CD4-positive, CD25-positive, alpha-beta regulatory T cell (primary cell): ENCODE measurements around the gene NACC2. TPM values are rescaled to one million over a fixed set of nuclear protein-coding genes. Genes with fewer than 3 reads are reported as not detected.
A peak's percentile ranks its signal among the peaks of the same experiment; 100 is the strongest.

Experiments
- ATAC-seq, 2 donors: fragments of 150-1000 bp; cut with Tn5 transposase; one replicate each; pipeline ENCODE4 v1.10.0; 2021; ENCODE audit warnings: low read depth in 2 of 2, moderate number of reproducible peaks in 2 of 2, moderate library complexity in 1 of 2
- DNase-seq, 3 donors: peaks; one replicate each; pipeline versions ENCODE4 v3.0.0 to v3.0.0-alpha.2; 2012 to 2022; ENCODE audit warnings: mixed read lengths in 1 of 3
- H3K27ac ChIP-seq: one replicate; pipeline ENCODE4 v1.7.0; 2013; ENCODE audit warnings: mild to moderate bottlenecking, low read length; ENCODE audit not compliant: insufficient read depth, poor library complexity, severe bottlenecking
- H3K27me3 ChIP-seq: one replicate; pipeline ENCODE4 v1.7.0; 2013; ENCODE audit warnings: low read length; ENCODE audit not compliant: control insufficient read depth, insufficient read depth
- H3K36me3 ChIP-seq: one replicate; pipeline ENCODE4 v1.7.0; 2013; ENCODE audit warnings: mild to moderate bottlenecking, low read length, moderate library complexity; ENCODE audit not compliant: control insufficient read depth, insufficient read depth
- H3K4me1 ChIP-seq: 2 replicates; pipeline ENCODE4 v1.7.0; 2013; ENCODE audit warnings: mild to moderate bottlenecking, low read length; ENCODE audit not compliant: insufficient read depth, control insufficient read depth, poor library complexity, severe bottlenecking
- H3K4me3 ChIP-seq: one replicate; pipeline ENCODE4 v1.7.0; 2013; ENCODE audit warnings: low read depth, mild to moderate bottlenecking, low read length, moderate library complexity
- H3K9me3 ChIP-seq, 2 experiments: 1 replicate in 1 of 2; 2 replicates in 1 of 2; pipeline ENCODE4 v1.7.0; 2013; ENCODE audit warnings: low read length in 2 of 2, mild to moderate bottlenecking in 1 of 2, moderate library complexity in 1 of 2; ENCODE audit not compliant: control insufficient read depth in 2 of 2
- H3K27ac Mint-ChIP-seq, 3 donors: one replicate each; pipeline ENCODE4 v1.8.0; 2020 to 2022; ENCODE audit warnings: mild to moderate bottlenecking in 3 of 3, mixed read lengths in 3 of 3, moderate library complexity in 2 of 3
- H3K27me3 Mint-ChIP-seq: one replicate; pipeline ENCODE4 v1.8.0; 2022; ENCODE audit warnings: mild to moderate bottlenecking, mixed read lengths
- H3K36me3 Mint-ChIP-seq: one replicate; pipeline ENCODE4 v1.8.0; 2020; ENCODE audit warnings: mixed read lengths
- H3K4me1 Mint-ChIP-seq, 4 donors: one replicate each; pipeline ENCODE4 v1.8.0; 2020 to 2022; ENCODE audit warnings: mixed read lengths in 4 of 4, mild to moderate bottlenecking in 1 of 4
- H3K4me3 Mint-ChIP-seq, 4 donors: one replicate each; pipeline ENCODE4 v1.8.0; 2020 to 2022; ENCODE audit warnings: mild to moderate bottlenecking in 4 of 4, mixed read lengths in 4 of 4, moderate library complexity in 3 of 4
- H3K9me3 Mint-ChIP-seq, 7 donors: one replicate each; pipeline ENCODE4 v1.8.0; 2020 to 2022; ENCODE audit warnings: mixed read lengths in 7 of 7, mild to moderate bottlenecking in 3 of 7, moderate library complexity in 2 of 7
- polyA plus RNA-seq, 4 donors: library from polyadenylated mRNA; unstranded; fragments of 300-500 nt; fragmentation: Illumina TruSeq; gene quantifications; one replicate each; pipeline ENCODE4 v1.2.3, GENCODE V29; 2021
- total RNA-seq: library from RNA; stranded (reverse); gene quantifications from one replicate; pipeline ENCODE4 v1.2.3, GENCODE V29; 2022

Gene NACC2
- total and polyA plus RNA-seq, 5 donors from 2014 or later: 0.76 to 4.8 (median 1.0) TPM

GRCh38 chr9:136117916-136118319 is 22.8 kb upstream of the NACC2 start:
- DNase-seq (no peak), ATAC-seq (no peak)
- Histone ChIP-seq H3K4me3 (peak overlapping the region; percentile 60), H3K9me3 (no peaks in the 10 kb centered on the region), H3K4me1 (peaks cover 37% of the 10 kb centered on the region), H3K27me3 (no peaks in the 10 kb centered on the region), H3K36me3 (no peaks in the 10 kb centered on the region), H3K27ac (peak overlapping the region; percentile 76)
- no peaks in the 10 kb centered on the region for H3K36me3 Mint-ChIP-seq
- peaks cover 0 to 33% (median 10%) of the 10 kb centered on the region in 4 donors for H3K4me1 Mint-ChIP-seq
- H3K27ac Mint-ChIP-seq: peak overlapping the region; percentile 56 to 95 (median 71)
- H3K4me3 Mint-ChIP-seq: peak overlapping the region; percentile 76 to 94 (median 86)
- no peaks in the 10 kb centered on the region for H3K9me3 Mint-ChIP-seq
- H3K27me3 Mint-ChIP-seq: no peaks in the 10 kb centered on the region

- DNase-seq (peak in 1 of 3 donors; percentile 51), ATAC-seq (no peak)
- H3K27ac Mint-ChIP-seq: peak overlapping the region; percentile 56 to 95 (median 71)
- H3K36me3 Mint-ChIP-seq: no peaks in the 10 kb centered on the region
- peak overlapping the region; percentile 76 to 94 (median 86) for H3K4me3 Mint-ChIP-seq
- no peaks in the 10 kb centered on the region for H3K9me3 ChIP-seq
- H3K4me1 Mint-ChIP-seq: peaks cover 0 to 37% (median 12%) of the 10 kb centered on the region in 4 donors
- H3K4me3 ChIP-seq: peak overlapping the region; percentile 60
- no peaks in the 10 kb centered on the region for H3K27me3 ChIP-seq
- H3K36me3 ChIP-seq: no peaks in the 10 kb centered on the region
- H3K27me3 Mint-ChIP-seq: no peaks in the 10 kb centered on the region
- peak overlapping the region; percentile 76 for H3K27ac ChIP-seq
- no peaks in the 10 kb centered on the region for H3K9me3 Mint-ChIP-seq
- peaks cover 37% of the 10 kb centered on the region for H3K4me1 ChIP-seq
Observed at GRCh38 chr9:136117291-136117915, 22.3 kb upstream of the NACC2 start.

GRCh38 chr9:136116360-136117098 is 21.4 kb upstream of the NACC2 start:
- H3K27ac ChIP-seq: no peak overlapping the region
- no peaks in the 10 kb centered on the region for H3K36me3 ChIP-seq
- Mint-ChIP-seq H3K36me3 (no peaks in the 10 kb centered on the region), H3K9me3 (no peaks in the 10 kb centered on the region), H3K4me1 (peaks cover 4 to 45% (median 19%) of the 10 kb centered on the region in 4 donors), H3K4me3 (peak overlapping the region in 2 of 4 donors; percentile 15 to 72), H3K27me3 (no peaks in the 10 kb centered on the region), H3K27ac (no peak overlapping the region)
- no peaks in the 10 kb centered on the region for H3K27me3 ChIP-seq
- H3K9me3 ChIP-seq: no peaks in the 10 kb centered on the region
- peaks cover 46% of the 10 kb centered on the region for H3K4me1 ChIP-seq
- ATAC-seq (no peak), DNase-seq (no peak)
- no peak overlapping the region for H3K4me3 ChIP-seq

- H3K27me3 Mint-ChIP-seq: no peaks in the 10 kb centered on the region
- no peak overlapping the region for H3K27ac Mint-ChIP-seq
- no peak overlapping the region for H3K4me3 ChIP-seq
- no peaks in the 10 kb centered on the region for H3K9me3 ChIP-seq
- no peaks in the 10 kb centered on the region for H3K36me3 Mint-ChIP-seq
- DNase-seq: no peak
- H3K4me1 Mint-ChIP-seq: peaks cover 4 to 51% (median 20%) of the 10 kb centered on the region in 4 donors
- no peak overlapping the region for H3K27ac ChIP-seq
- H3K9me3 Mint-ChIP-seq: no peaks in the 10 kb centered on the region
- no peaks in the 10 kb centered on the region for H3K36me3 ChIP-seq
- H3K4me1 ChIP-seq: peaks cover 53% of the 10 kb centered on the region
- ATAC-seq: no peak
- H3K27me3 ChIP-seq: no peaks in the 10 kb centered on the region
- peak overlapping the region in 2 of 4 donors; percentile 72 to 77 for H3K4me3 Mint-ChIP-seq
Observed at GRCh38 chr9:136115641-136116359, 20.7 kb upstream of the NACC2 start.

- no peaks in the 10 kb centered on the region for H3K27me3 Mint-ChIP-seq
- Histone ChIP-seq H3K36me3 (no peaks in the 10 kb centered on the region), H3K27ac (no peak overlapping the region), H3K9me3 (no peaks in the 10 kb centered on the region), H3K4me3 (no peak overlapping the region), H3K27me3 (no peaks in the 10 kb centered on the region), H3K4me1 (peaks cover 59% of the 10 kb centered on the region)
- H3K4me1 Mint-ChIP-seq: peaks cover 4 to 57% (median 21%) of the 10 kb centered on the region in 4 donors
- no peaks in the 10 kb centered on the region for H3K36me3 Mint-ChIP-seq
- H3K4me3 Mint-ChIP-seq: peak overlapping the region in 1 of 4 donors; percentile 77
- no peaks in the 10 kb centered on the region for H3K9me3 Mint-ChIP-seq
- DNase-seq (no peak), ATAC-seq (no peak)
- H3K27ac Mint-ChIP-seq: peak overlapping the region in 1 of 3 donors; percentile 81
Observed at GRCh38 chr9:136115206-136115605, 20.1 kb upstream of the NACC2 start.

GRCh38 chr9:136114610-136115009 is 19.5 kb upstream of the NACC2 start:
- Histone ChIP-seq H3K4me1 (peaks cover 61% of the 10 kb centered on the region), H3K36me3 (no peaks in the 10 kb centered on the region), H3K4me3 (no peak overlapping the region), H3K9me3 (no peaks in the 10 kb centered on the region), H3K27me3 (no peaks in the 10 kb centered on the region), H3K27ac (no peak overlapping the region)
- Mint-ChIP-seq H3K4me1 (peaks cover 4 to 57% (median 22%) of the 10 kb centered on the region in 4 donors), H3K36me3 (no peaks in the 10 kb centered on the region), H3K9me3 (no peaks in the 10 kb centered on the region), H3K4me3 (peak overlapping the region in 3 of 4 donors; percentile 48 to 77 (median 58)), H3K27ac (peak overlapping the region in 2 of 3 donors; percentile 81 to 97), H3K27me3 (no peaks in the 10 kb centered on the region)
- DNase-seq: no peak
- ATAC-seq: no peak

- peaks cover 71% of the 10 kb centered on the region for H3K4me1 ChIP-seq
- H3K9me3 Mint-ChIP-seq: no peaks in the 10 kb centered on the region
- H3K27ac ChIP-seq: peak overlapping the region; percentile 73
Observed at GRCh38 chr9:136112541-136112940, 17.5 kb upstream of the NACC2 start.

More at GRCh38 chr9:136112541-136112940, 17.5 kb upstream of the NACC2 start:
- Mint-ChIP-seq H3K4me3 (peak overlapping the region; percentile 48 to 87 (median 72)), H3K4me1 (peaks cover 4 to 74% (median 26%) of the 10 kb centered on the region in 4 donors), H3K27me3 (no peaks in the 10 kb centered on the region), H3K27ac (peak overlapping the region in 2 of 3 donors; percentile 89 to 97), H3K36me3 (no peaks in the 10 kb centered on the region)
- Histone ChIP-seq H3K9me3 (no peaks in the 10 kb centered on the region), H3K27me3 (no peaks in the 10 kb centered on the region), H3K36me3 (no peaks in the 10 kb centered on the region), H3K4me3 (no peak overlapping the region)
- DNase-seq: no peak
- no peak for ATAC-seq
